GM23338 (cell line): ENCODE measurements around the gene TM6SF1. TPM values are rescaled to one million over a fixed set of nuclear protein-coding genes. Genes with fewer than 3 reads are reported as not detected.

ENCODE experiments used
- ATAC-seq: fragments of 200-7000 bp; cut with Tn5 transposase; 3 replicates; pipeline ENCODE4 v1.9.1; 2020
- DNase-seq: peaks from one replicate; pipeline ENCODE4 v3.0.0-alpha.2; 2015; ENCODE audit warnings: low spot score
- H2AFZ ChIP-seq: fragments of 200-600 bp; sonication (generic); 2 replicates; pipeline ENCODE4 v1.8.0; 2016; ENCODE audit warnings: antibody characterized with exemption, mild to moderate bottlenecking, moderate library complexity
- H3F3A ChIP-seq: fragments of 200-600 bp; sonication (generic); replicated peaks from 2 replicates; pipeline ENCODE4 v1.8.0; 2017; ENCODE audit warnings: antibody characterized with exemption, mixed run types, low read depth
- H3K27ac ChIP-seq: fragments of 200-600 bp; sonication (generic); 2 replicates; pipeline ENCODE4 v1.6.1; 2016; ENCODE audit warnings: low read depth
- H3K27me3 ChIP-seq: fragments of 200-600 bp; sonication (generic); 2 replicates; pipeline ENCODE4 v1.8.0; 2016; ENCODE audit warnings: mild to moderate bottlenecking, mixed run types, moderate library complexity; ENCODE audit not compliant: insufficient read depth
- H3K36me3 ChIP-seq: fragments of 200-600 bp; sonication (generic); 2 replicates; pipeline ENCODE4 v1.8.0; 2016; ENCODE audit warnings: mild to moderate bottlenecking; ENCODE audit not compliant: insufficient read depth
- H3K4me1 ChIP-seq: fragments of 200-600 bp; sonication (generic); 2 replicates; pipeline ENCODE4 v1.8.0; 2016; ENCODE audit warnings: mild to moderate bottlenecking, moderate library complexity; ENCODE audit not compliant: insufficient read depth
- H3K4me2 ChIP-seq: fragments of 200-600 bp; sonication (generic); 2 replicates; pipeline ENCODE4 v1.7.1; 2017; ENCODE audit warnings: mixed run types
- H3K4me3 ChIP-seq: fragments of 200-600 bp; sonication (generic); 2 replicates; pipeline ENCODE4 v1.6.1; 2016; ENCODE audit warnings: mixed run types
- H3K79me2 ChIP-seq: fragments of 200-600 bp; sonication (generic); replicated peaks from 2 replicates; pipeline ENCODE4 v1.8.0; 2017; ENCODE audit warnings: mild to moderate bottlenecking; ENCODE audit not compliant: insufficient read depth
- H3K9me2 ChIP-seq: fragments of 200-600 bp; sonication (generic); 2 replicates; pipeline ENCODE4 v1.8.0; 2017; ENCODE audit not compliant: insufficient read depth
- H4K20me1 ChIP-seq: fragments of 200-600 bp; sonication (generic); replicated peaks from 2 replicates; pipeline ENCODE4 v1.8.0; 2017; ENCODE audit warnings: mild to moderate bottlenecking; ENCODE audit not compliant: insufficient read depth
- H3K27ac Mint-ChIP-seq: 2 replicates; pipeline ENCODE4 v1.8.0; 2020; ENCODE audit warnings: inconsistent platforms, mild to moderate bottlenecking, moderate library complexity, mixed read lengths
- H3K27me3 Mint-ChIP-seq: 3 replicates; pipeline ENCODE4 v1.8.0; 2022; ENCODE audit warnings: low read depth, mild to moderate bottlenecking, moderate library complexity, mixed read lengths, inconsistent platforms; ENCODE audit not compliant: insufficient read depth, poor library complexity
- H3K36me3 Mint-ChIP-seq: 3 replicates; pipeline ENCODE4 v1.8.0; 2021; ENCODE audit warnings: low read depth, mild to moderate bottlenecking, inconsistent platforms, moderate library complexity, mixed read lengths
- H3K4me1 Mint-ChIP-seq: 3 replicates; pipeline ENCODE4 v1.8.0; 2020; ENCODE audit warnings: mild to moderate bottlenecking, inconsistent platforms, mixed read lengths
- H3K4me3 Mint-ChIP-seq: 3 replicates; pipeline ENCODE4 v1.8.0; 2021; ENCODE audit warnings: moderate library complexity, mild to moderate bottlenecking, inconsistent platforms, mixed read lengths
- H3K9me3 Mint-ChIP-seq: 3 replicates; pipeline ENCODE4 v1.8.0; 2020; ENCODE audit warnings: moderate library complexity, mild to moderate bottlenecking, inconsistent platforms, mixed read lengths
- CREB1 ChIP-seq: fragments of 250-450 bp; sonication (Bioruptor Pico); IDR thresholded peaks from 2 replicates; pipeline ENCODE4 v1.5.0; 2020; ENCODE audit warnings: low read depth, mild to moderate bottlenecking, moderate library complexity
- ETS1 ChIP-seq: IDR thresholded peaks from 2 replicates; pipeline ENCODE4 v1.6.1; 2016; ENCODE audit warnings: antibody characterized with exemption
- EZH2 ChIP-seq: fragments of 200-600 bp; sonication (generic); IDR thresholded peaks from one replicate; pipeline ENCODE4 v1.8.0; 2017; ENCODE audit warnings: antibody characterized with exemption, mild to moderate bottlenecking, low read depth; ENCODE audit not compliant: unreplicated experiment
- JUNB ChIP-seq: IDR thresholded peaks from one replicate; pipeline ENCODE4 v1.6.1; 2016; ENCODE audit warnings: antibody characterized with exemption; ENCODE audit not compliant: unreplicated experiment
- POLR2AphosphoS5 ChIP-seq: IDR thresholded peaks from 2 replicates; pipeline ENCODE4 v1.6.1; 2016; ENCODE audit warnings: antibody characterized with exemption, low read depth
- REST ChIP-seq: IDR thresholded peaks from one replicate; pipeline ENCODE4 v1.6.1; 2018; ENCODE audit warnings: antibody characterized with exemption; ENCODE audit not compliant: unreplicated experiment
- ZNF114 ChIP-seq: fragments of 250-450 bp; sonication (Bioruptor Pico); IDR thresholded peaks from 2 replicates; pipeline ENCODE4 v1.5.0; 2020; ENCODE audit warnings: mild to moderate bottlenecking, moderate library complexity
- ZNF331 ChIP-seq: fragments of 250-450 bp; sonication (Bioruptor Pico); IDR thresholded peaks from 2 replicates; pipeline ENCODE4 v1.5.0; 2020; ENCODE audit warnings: low read depth, mild to moderate bottlenecking, moderate library complexity
- ZNF462 ChIP-seq: fragments of 250-450 bp; sonication (Bioruptor Pico); IDR thresholded peaks from 2 replicates; pipeline ENCODE4 v1.5.0; 2020; ENCODE audit warnings: mild to moderate bottlenecking, moderate library complexity
- polyA plus RNA-seq: library from polyadenylated mRNA; unstranded; fragments of >200 nt; fragmentation: Nextera tagmentation; extraction: Ambion mirVana; gene quantifications from 2 replicates; pipeline ENCODE4 v1.2.1, GENCODE V29; 2016
- total RNA-seq: library from RNA; depleted of rRNA; stranded (reverse); fragments of >200 nt; shearing (Covaris generic); gene quantifications from 2 replicates; pipeline ENCODE4 v1.2.3, GENCODE V29; 2014

The TM6SF1 gene
- total and polyA plus RNA-seq, 2 experiments from 2014 or later: 0.80 to 1.5 TPM

GRCh38 chr15:83178390-83178789 lies 70.9 kb downstream of the TM6SF1 start (continued):
- TF ChIP-seq CREB1 (no peak), EZH2 (no peak), ZNF331 (CRISPR knock-in tag) (no peak), ZNF114 (CRISPR knock-in tag) (no peak)

- H3K27ac ChIP-seq: no peak overlapping the region
- Mint-ChIP-seq H3K27me3 (peaks cover 6% of the 10 kb centered on the region), H3K9me3 (no peaks in the 10 kb centered on the region), H3K4me3 (no peak overlapping the region), H3K4me1 (peaks cover 23% of the 10 kb centered on the region), H3K27ac (0 out of 2 replicates have a peak overlapping the region, but pooled peaks have one; percentile 30), H3K36me3 (no peaks in the 10 kb centered on the region; the same call in 2 of the 3 replicates)
- H3K79me2 ChIP-seq: peaks cover 94% of the 10 kb centered on the region
- no peaks in the 10 kb centered on the region for H3K9me2 ChIP-seq
- peaks cover 10% of the 10 kb centered on the region; the same call in 1 of the 2 replicates for H4K20me1 ChIP-seq
- H3K4me1 ChIP-seq: no peaks in the 10 kb centered on the region; the same call in 1 of the 2 replicates
- DNase-seq: peak; percentile 18
- no peak overlapping the region for H3K4me2 ChIP-seq
- no peak overlapping the region for H3K4me3 ChIP-seq
- no peak overlapping the region for H2AFZ ChIP-seq
- TF ChIP-seq POLR2AphosphoS5 (no peak), REST (no peak), ZNF462 (no peak), ZNF114 (CRISPR knock-in tag) (no peak), JUNB (no peak), ETS1 (no peak)
- peak; percentile 70 for ATAC-seq
- no peaks in the 10 kb centered on the region for H3K36me3 ChIP-seq
- H3F3A ChIP-seq: no peaks in the 10 kb centered on the region
- H3K27me3 ChIP-seq: no peaks in the 10 kb centered on the region
Measured at GRCh38 chr15:83178869-83179325, 71.5 kb downstream of the TM6SF1 start.
